HG03460 (cell line): Measurements from ENCODE around the gene ASB2.

Source experiments
- ATAC-seq: cut with Tn5 transposase; IDR thresholded peaks from one replicate; pipeline ENCODE4 v1.9.1; 2021; ENCODE audit not compliant: unreplicated experiment

The ASB2 gene

GRCh38 chr14:93964281-93964680 is 12.1 kb downstream of the ASB2 start:
- ATAC-seq, result no peak

- ATAC-seq, result no peak
Observed at GRCh38 chr14:93963692-93964091, 12.7 kb downstream of the ASB2 start.

- peak; percentile 51 for ATAC-seq
Observed at GRCh38 chr14:93962701-93963601, 13.4 kb downstream of the ASB2 start.

- ATAC-seq, result no peak
Observed at GRCh38 chr14:93961620-93962019, 14.8 kb downstream of the ASB2 start.

- no peak for ATAC-seq
Observed at GRCh38 chr14:93960774-93961438, 15.5 kb downstream of the ASB2 start.

GRCh38 chr14:93960108-93960475 is 16.3 kb downstream of the ASB2 start:
- no peak for ATAC-seq

GRCh38 chr14:93959239-93960107 is 16.9 kb downstream of the ASB2 start:
- peak; percentile 64 for ATAC-seq

- ATAC-seq, result no peak
Observed at GRCh38 chr14:93958567-93959238, 17.7 kb downstream of the ASB2 start.

GRCh38 chr14:93957751-93958566 is 18.4 kb downstream of the ASB2 start:
- no peak for ATAC-seq

- ATAC-seq, result no peak
Observed at GRCh38 chr14:93957333-93957710, 19.0 kb downstream of the ASB2 start.

- ATAC-seq, result no peak
Observed at GRCh38 chr14:93956514-93957332, 19.6 kb downstream of the ASB2 start.

- ATAC-seq, result no peak
Observed at GRCh38 chr14:93955850-93956481, 20.4 kb downstream of the ASB2 start.

GRCh38 chr14:93954900-93955849 is 21.2 kb downstream of the ASB2 start:
- peak; percentile 31 for ATAC-seq

- no peak for ATAC-seq
Observed at GRCh38 chr14:93954516-93954830, 21.9 kb downstream of the ASB2 start.

- ATAC-seq, result no peak
Observed at GRCh38 chr14:93953739-93954515, 22.4 kb downstream of the ASB2 start.

- ATAC-seq, result no peak
Observed at GRCh38 chr14:93953263-93953662, 23.1 kb downstream of the ASB2 start.

GRCh38 chr14:93952829-93953228 is 23.5 kb downstream of the ASB2 start:
- ATAC-seq, result no peak
